HepG2 (cell line): Measurements from ENCODE around the gene FGFR4. TPM values are rescaled to one million over a fixed set of nuclear protein-coding genes. Genes with fewer than 3 reads are reported as not detected.
A peak's percentile ranks its signal among the peaks of the same experiment; 100 is the strongest.

ENCODE experiments used
- AGO2 ChIP-seq: fragments of 200-400 bp; formaldehyde crosslinking; optimal IDR thresholded peaks from 2 replicates; pipeline ENCODE3; 2017; ENCODE audit warnings: mild to moderate bottlenecking, low read depth, low read length, moderate library complexity
- BHLHE40 ChIP-seq: IDR thresholded peaks from 2 replicates; pipeline ENCODE4 v1.6.1; 2011; ENCODE audit warnings: low read length, improper control_type of control experiment
- KAT7 ChIP-seq: IDR thresholded peaks from 2 replicates; pipeline ENCODE4 v1.6.1; 2018; ENCODE audit warnings: borderline replicate concordance, missing compliant biosample characterization
- KLF13 ChIP-seq: sonication (generic); formaldehyde crosslinking; IDR thresholded peaks from 2 replicates; pipeline ENCODE4 v1.4.0; 2020; ENCODE audit warnings: mild to moderate bottlenecking, missing genetic modification reagents
- NR2C2 ChIP-seq: sonication (generic); formaldehyde crosslinking; IDR thresholded peaks from 2 replicates; pipeline ENCODE4 v1.4.0; 2020; ENCODE audit warnings: missing genetic modification reagents, mild to moderate bottlenecking, moderate library complexity, borderline replicate concordance
- POLR2AphosphoS5 ChIP-seq: IDR thresholded peaks from 2 replicates; pipeline ENCODE4 v1.6.1; 2012; ENCODE audit warnings: low read depth, low read length
- ZFYVE20 ChIP-seq: sonication (generic); formaldehyde crosslinking; IDR thresholded peaks from 2 replicates; pipeline ENCODE4 v1.8.0; 2023; ENCODE audit warnings: low read depth, mild to moderate bottlenecking, moderate library complexity, missing genetic modification reagents, borderline replicate concordance
- ZNF230 ChIP-seq: sonication (generic); formaldehyde crosslinking; IDR thresholded peaks from 2 replicates; pipeline ENCODE4 v1.4.0; 2020; ENCODE audit warnings: mild to moderate bottlenecking, missing genetic modification reagents
- ZNF256 ChIP-seq: sonication (generic); formaldehyde crosslinking; conservative IDR thresholded peaks from 2 replicates; pipeline ENCODE4 v1.4.0; 2020; ENCODE audit warnings: missing genetic modification reagents
- ZNF879 ChIP-seq: sonication (generic); formaldehyde crosslinking; IDR thresholded peaks from 2 replicates; pipeline ENCODE4 v1.8.1; 2023; ENCODE audit warnings: missing genetic modification reagents
- ZSCAN30 ChIP-seq: sonication (generic); formaldehyde crosslinking; IDR thresholded peaks from 2 replicates; pipeline ENCODE4 v1.5.0; 2020; ENCODE audit warnings: mild to moderate bottlenecking, missing genetic modification reagents
- polyA plus RNA-seq, 8 experiments: library from polyadenylated mRNA; depleted of rRNA in 3 of 8; stranded (reverse) in 7 of 8; unstranded in 1 of 8; fragments of >200 nt; fragmentation: Illumina TruSeq in 4 of 8; extraction: Trizol in 4 of 8; gene quantifications; 2 replicates each; pipeline versions ENCODE4 v1.2.1 to v1.2.3, GENCODE V29; 2011 to 2016; ENCODE audit warnings: low read depth in 4 of 8, missing spikeins in 1 of 8, mixed read lengths in 1 of 8; ENCODE audit not compliant: insufficient read depth in 1 of 8
- total RNA-seq, 5 experiments: library from RNA; depleted of rRNA; stranded (reverse); fragments of >200 nt; fragmentation: Illumina TruSeq; extraction: Trizol; gene quantifications; 2 replicates each; pipeline ENCODE4 v1.2.3, GENCODE V29; 2016; ENCODE audit warnings: low read depth in 1 of 5
- TF ChIP-seq, protein P1 (sequence below): sonication (generic); formaldehyde crosslinking; IDR thresholded peaks from 2 replicates; pipeline ENCODE4 v1.4.0; 2020; ENCODE audit warnings: missing genetic modification reagents, borderline replicate concordance
- TF ChIP-seq, protein P2 (sequence below): sonication (generic); formaldehyde crosslinking; IDR thresholded peaks from 2 replicates; pipeline ENCODE4 v1.9.0; 2022; ENCODE audit warnings: missing genetic modification reagents, mild to moderate bottlenecking, borderline replicate concordance
- TF ChIP-seq, protein P3 (sequence below): sonication (generic); formaldehyde crosslinking; IDR thresholded peaks from 2 replicates; pipeline ENCODE4 v1.8.1; 2022; ENCODE audit warnings: mild to moderate bottlenecking, missing genetic modification reagents
- TF ChIP-seq, protein P4 (sequence below): sonication (generic); formaldehyde crosslinking; IDR thresholded peaks from 2 replicates; pipeline ENCODE4 v1.8.0; 2022; ENCODE audit warnings: missing genetic modification reagents, mild to moderate bottlenecking, borderline replicate concordance
- TF ChIP-seq, protein P5 (sequence below): sonication (generic); formaldehyde crosslinking; IDR thresholded peaks from 2 replicates; pipeline ENCODE4 v1.4.0; 2020; ENCODE audit warnings: mild to moderate bottlenecking, missing genetic modification reagents
- TF ChIP-seq, protein P6 (sequence below): sonication (generic); formaldehyde crosslinking; IDR thresholded peaks from 2 replicates; pipeline ENCODE4 v1.4.0; 2020; ENCODE audit warnings: mild to moderate bottlenecking, missing genetic modification reagents
- TF ChIP-seq, protein P7 (sequence below): sonication (generic); formaldehyde crosslinking; IDR thresholded peaks from 2 replicates; pipeline ENCODE4 v1.4.0; 2020; ENCODE audit warnings: missing genetic modification reagents; ENCODE audit errors: not compliant biosample characterization

FGFR4 gene
- total and polyA plus RNA-seq, 2 of the 13 experiments (the other 11 are each of a cell fraction or from before 2014, with no cell fraction given) = 129 to 219 TPM

DNA sequence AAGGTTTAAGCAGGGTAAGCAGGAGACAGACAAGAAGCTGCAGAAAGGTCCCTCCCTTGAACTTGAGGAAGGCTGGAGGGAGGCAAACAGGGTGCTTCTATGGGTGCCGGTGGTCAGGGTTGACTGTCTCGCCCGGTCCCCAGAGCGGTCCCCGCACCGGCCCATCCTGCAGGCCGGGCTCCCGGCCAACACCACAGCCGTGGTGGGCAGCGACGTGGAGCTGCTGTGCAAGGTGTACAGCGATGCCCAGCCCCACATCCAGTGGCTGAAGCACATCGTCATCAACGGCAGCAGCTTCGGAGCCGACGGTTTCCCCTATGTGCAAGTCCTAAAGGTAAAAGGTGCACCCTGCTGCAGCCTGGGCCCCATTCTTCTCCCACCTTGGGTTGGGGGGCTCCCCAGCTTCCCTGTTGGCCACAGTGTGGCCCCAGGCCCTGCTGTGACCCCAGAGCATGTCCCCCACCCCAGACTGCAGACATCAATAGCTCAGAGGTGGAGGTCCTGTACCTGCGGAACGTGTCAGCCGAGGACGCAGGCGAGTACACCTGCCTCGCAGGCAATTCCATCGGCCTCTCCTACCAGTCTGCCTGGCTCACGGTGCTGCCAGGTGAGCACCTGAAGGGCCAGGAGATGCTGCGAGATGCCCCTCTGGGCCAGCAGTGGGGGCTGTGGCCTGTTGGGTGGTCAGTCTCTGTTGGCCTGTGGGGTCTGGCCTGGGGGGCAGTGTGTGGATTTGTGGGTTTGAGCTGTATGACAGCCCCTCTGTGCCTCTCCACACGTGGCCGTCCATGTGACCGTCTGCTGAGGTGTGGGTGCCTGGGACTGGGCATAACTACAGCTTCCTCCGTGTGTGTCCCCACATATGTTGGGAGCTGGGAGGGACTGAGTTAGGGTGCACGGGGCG is 5.7 kb downstream of the FGFR4 start (continued):
- TF ChIP-seq, protein P1, sequence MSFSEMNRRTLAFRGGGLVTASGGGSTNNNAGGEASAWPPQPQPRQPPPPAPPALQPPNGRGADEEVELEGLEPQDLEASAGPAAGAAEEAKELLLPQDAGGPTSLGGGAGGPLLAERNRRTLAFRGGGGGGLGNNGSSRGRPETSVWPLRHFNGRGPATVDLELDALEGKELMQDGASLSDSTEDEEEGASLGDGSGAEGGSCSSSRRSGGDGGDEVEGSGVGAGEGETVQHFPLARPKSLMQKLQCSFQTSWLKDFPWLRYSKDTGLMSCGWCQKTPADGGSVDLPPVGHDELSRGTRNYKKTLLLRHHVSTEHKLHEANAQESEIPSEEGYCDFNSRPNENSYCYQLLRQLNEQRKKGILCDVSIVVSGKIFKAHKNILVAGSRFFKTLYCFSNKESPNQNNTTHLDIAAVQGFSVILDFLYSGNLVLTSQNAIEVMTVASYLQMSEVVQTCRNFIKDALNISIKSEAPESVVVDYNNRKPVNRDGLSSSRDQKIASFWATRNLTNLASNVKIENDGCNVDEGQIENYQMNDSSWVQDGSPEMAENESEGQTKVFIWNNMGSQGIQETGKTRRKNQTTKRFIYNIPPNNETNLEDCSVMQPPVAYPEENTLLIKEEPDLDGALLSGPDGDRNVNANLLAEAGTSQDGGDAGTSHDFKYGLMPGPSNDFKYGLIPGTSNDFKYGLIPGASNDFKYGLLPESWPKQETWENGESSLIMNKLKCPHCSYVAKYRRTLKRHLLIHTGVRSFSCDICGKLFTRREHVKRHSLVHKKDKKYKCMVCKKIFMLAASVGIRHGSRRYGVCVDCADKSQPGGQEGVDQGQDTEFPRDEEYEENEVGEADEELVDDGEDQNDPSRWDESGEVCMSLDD (CRISPR knock-in tag) = no peak
- no peak for TF ChIP-seq BHLHE40
- TF ChIP-seq, protein P2, sequence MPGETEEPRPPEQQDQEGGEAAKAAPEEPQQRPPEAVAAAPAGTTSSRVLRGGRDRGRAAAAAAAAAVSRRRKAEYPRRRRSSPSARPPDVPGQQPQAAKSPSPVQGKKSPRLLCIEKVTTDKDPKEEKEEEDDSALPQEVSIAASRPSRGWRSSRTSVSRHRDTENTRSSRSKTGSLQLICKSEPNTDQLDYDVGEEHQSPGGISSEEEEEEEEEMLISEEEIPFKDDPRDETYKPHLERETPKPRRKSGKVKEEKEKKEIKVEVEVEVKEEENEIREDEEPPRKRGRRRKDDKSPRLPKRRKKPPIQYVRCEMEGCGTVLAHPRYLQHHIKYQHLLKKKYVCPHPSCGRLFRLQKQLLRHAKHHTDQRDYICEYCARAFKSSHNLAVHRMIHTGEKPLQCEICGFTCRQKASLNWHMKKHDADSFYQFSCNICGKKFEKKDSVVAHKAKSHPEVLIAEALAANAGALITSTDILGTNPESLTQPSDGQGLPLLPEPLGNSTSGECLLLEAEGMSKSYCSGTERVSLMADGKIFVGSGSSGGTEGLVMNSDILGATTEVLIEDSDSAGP (CRISPR knock-in tag) = no peak
- TF ChIP-seq ZNF879 = no peak
- TF ChIP-seq, protein P3, sequence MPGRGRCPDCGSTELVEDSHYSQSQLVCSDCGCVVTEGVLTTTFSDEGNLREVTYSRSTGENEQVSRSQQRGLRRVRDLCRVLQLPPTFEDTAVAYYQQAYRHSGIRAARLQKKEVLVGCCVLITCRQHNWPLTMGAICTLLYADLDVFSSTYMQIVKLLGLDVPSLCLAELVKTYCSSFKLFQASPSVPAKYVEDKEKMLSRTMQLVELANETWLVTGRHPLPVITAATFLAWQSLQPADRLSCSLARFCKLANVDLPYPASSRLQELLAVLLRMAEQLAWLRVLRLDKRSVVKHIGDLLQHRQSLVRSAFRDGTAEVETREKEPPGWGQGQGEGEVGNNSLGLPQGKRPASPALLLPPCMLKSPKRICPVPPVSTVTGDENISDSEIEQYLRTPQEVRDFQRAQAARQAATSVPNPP (CRISPR knock-in tag) = no peak
- TF ChIP-seq, protein P4, sequence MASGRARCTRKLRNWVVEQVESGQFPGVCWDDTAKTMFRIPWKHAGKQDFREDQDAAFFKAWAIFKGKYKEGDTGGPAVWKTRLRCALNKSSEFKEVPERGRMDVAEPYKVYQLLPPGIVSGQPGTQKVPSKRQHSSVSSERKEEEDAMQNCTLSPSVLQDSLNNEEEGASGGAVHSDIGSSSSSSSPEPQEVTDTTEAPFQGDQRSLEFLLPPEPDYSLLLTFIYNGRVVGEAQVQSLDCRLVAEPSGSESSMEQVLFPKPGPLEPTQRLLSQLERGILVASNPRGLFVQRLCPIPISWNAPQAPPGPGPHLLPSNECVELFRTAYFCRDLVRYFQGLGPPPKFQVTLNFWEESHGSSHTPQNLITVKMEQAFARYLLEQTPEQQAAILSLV (CRISPR knock-in tag) = no peak
- no peak for TF ChIP-seq NR2C2 (CRISPR knock-in tag)
- TF ChIP-seq, protein P5, sequence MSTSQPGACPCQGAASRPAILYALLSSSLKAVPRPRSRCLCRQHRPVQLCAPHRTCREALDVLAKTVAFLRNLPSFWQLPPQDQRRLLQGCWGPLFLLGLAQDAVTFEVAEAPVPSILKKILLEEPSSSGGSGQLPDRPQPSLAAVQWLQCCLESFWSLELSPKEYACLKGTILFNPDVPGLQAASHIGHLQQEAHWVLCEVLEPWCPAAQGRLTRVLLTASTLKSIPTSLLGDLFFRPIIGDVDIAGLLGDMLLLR (CRISPR knock-in tag) = no peak
- peak; percentile 83 for TF ChIP-seq AGO2
- no peak for TF ChIP-seq ZNF230 (CRISPR knock-in tag)
- no peak for TF ChIP-seq KAT7 (CRISPR knock-in tag)
- no peak for TF ChIP-seq ZFYVE20
- TF ChIP-seq ZSCAN30 (CRISPR knock-in tag) = no peak
- TF ChIP-seq, protein P6, sequence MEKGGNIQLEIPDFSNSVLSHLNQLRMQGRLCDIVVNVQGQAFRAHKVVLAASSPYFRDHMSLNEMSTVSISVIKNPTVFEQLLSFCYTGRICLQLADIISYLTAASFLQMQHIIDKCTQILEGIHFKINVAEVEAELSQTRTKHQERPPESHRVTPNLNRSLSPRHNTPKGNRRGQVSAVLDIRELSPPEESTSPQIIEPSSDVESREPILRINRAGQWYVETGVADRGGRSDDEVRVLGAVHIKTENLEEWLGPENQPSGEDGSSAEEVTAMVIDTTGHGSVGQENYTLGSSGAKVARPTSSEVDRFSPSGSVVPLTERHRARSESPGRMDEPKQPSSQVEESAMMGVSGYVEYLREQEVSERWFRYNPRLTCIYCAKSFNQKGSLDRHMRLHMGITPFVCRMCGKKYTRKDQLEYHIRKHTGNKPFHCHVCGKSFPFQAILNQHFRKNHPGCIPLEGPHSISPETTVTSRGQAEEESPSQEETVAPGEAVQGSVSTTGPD (CRISPR knock-in tag) = no peak
- peak; percentile 15; the same call in 1 of the 2 replicates for TF ChIP-seq POLR2AphosphoS5
- TF ChIP-seq KLF13 = no peak
- TF ChIP-seq, protein P7, sequence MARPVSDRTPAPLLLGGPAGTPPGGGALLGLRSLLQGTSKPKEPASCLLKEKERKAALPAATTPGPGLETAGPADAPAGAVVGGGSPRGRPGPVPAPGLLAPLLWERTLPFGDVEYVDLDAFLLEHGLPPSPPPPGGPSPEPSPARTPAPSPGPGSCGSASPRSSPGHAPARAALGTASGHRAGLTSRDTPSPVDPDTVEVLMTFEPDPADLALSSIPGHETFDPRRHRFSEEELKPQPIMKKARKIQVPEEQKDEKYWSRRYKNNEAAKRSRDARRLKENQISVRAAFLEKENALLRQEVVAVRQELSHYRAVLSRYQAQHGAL (CRISPR knock-in tag) = no peak
- no peak for TF ChIP-seq ZNF256
